Hepatocyte (in vitro differentiated cells): ENCODE results near the gene CCNQ. TPM values are rescaled to one million over a fixed set of nuclear protein-coding genes. Genes with fewer than 3 reads are reported as not detected.

Experiments used
- DNase-seq: peaks from one replicate; pipeline ENCODE4 v3.0.0-alpha.2; 2016; ENCODE audit warnings: low spot score
- H2AFZ ChIP-seq: fragments of 200-600 bp; sonication (generic); 2 replicates; pipeline ENCODE4 v1.6.0; 2016; ENCODE audit warnings: antibody characterized with exemption, mild to moderate bottlenecking
- H3K27ac ChIP-seq: fragments of 200-600 bp; sonication (generic); 2 replicates; pipeline ENCODE4 v1.5.1; 2016; ENCODE audit warnings: mild to moderate bottlenecking
- H3K27me3 ChIP-seq: fragments of 200-600 bp; sonication (generic); 2 replicates; pipeline ENCODE4 v1.6.1; 2016
- H3K36me3 ChIP-seq: fragments of 200-600 bp; sonication (generic); replicated peaks from 2 replicates; pipeline ENCODE4 v1.5.1; 2016; ENCODE audit warnings: low read depth; ENCODE audit not compliant: insufficient read depth
- H3K4me1 ChIP-seq: fragments of 200-600 bp; sonication (generic); 2 replicates; pipeline ENCODE4 v1.5.1; 2016; ENCODE audit warnings: mild to moderate bottlenecking, moderate library complexity; ENCODE audit not compliant: insufficient read depth
- H3K4me2 ChIP-seq: fragments of 200-600 bp; sonication (generic); 2 replicates; pipeline ENCODE4 v1.6.0; 2016
- H3K4me3 ChIP-seq: fragments of 200-600 bp; sonication (generic); 2 replicates; pipeline ENCODE4 v1.5.1; 2016; ENCODE audit warnings: mild to moderate bottlenecking
- H3K79me2 ChIP-seq: fragments of 200-600 bp; sonication (generic); 2 replicates; pipeline ENCODE4 v1.6.0; 2017; ENCODE audit warnings: mild to moderate bottlenecking
- H3K9me2 ChIP-seq: fragments of 200-600 bp; sonication (generic); replicated peaks from 2 replicates; pipeline ENCODE4 v1.6.0; 2017; ENCODE audit warnings: mild to moderate bottlenecking; ENCODE audit not compliant: insufficient read depth
- H3K9me3 ChIP-seq: fragments of 200-600 bp; sonication (generic); 2 replicates; pipeline ENCODE4 v1.5.1; 2016; ENCODE audit warnings: low read depth, mild to moderate bottlenecking
- H4K20me1 ChIP-seq: fragments of 200-600 bp; sonication (generic); 2 replicates; pipeline ENCODE4 v1.6.0; 2016; ENCODE audit warnings: mild to moderate bottlenecking; ENCODE audit not compliant: insufficient read depth, poor library complexity, severe bottlenecking
- EZH2 ChIP-seq: fragments of 200-600 bp; sonication (generic); IDR thresholded peaks from 2 replicates; pipeline ENCODE4 v1.6.1; 2016; ENCODE audit warnings: antibody characterized with exemption, mild to moderate bottlenecking, borderline replicate concordance
- EZH2phosphoT487 ChIP-seq: fragments of 200-600 bp; sonication (generic); IDR thresholded peaks from one replicate; pipeline ENCODE4 v1.6.1; 2018; ENCODE audit warnings: antibody characterized with exemption, mild to moderate bottlenecking, low read depth, moderate library complexity; ENCODE audit not compliant: unreplicated experiment, severe bottlenecking
- WGBS: methylation state at CpG from one replicate; pipeline ENCODE4 v1.1.6; 2016; ENCODE audit warnings: low lambda C conversion rate; ENCODE audit errors: missing lambda C conversion rate; 5-methylcytosine and 5-hydroxymethylcytosine counted together
- polyA plus RNA-seq: library from polyadenylated mRNA; unstranded; fragments of >200 nt; fragmentation: Nextera tagmentation; extraction: Ambion mirVana; gene quantifications from 2 replicates; pipeline ENCODE4 v1.2.1, GENCODE V29; 2016
- total RNA-seq: library from RNA; depleted of rRNA; stranded (reverse); fragments of >200 nt; gene quantifications from 2 replicates; pipeline ENCODE4 v1.2.3, GENCODE V29; 2014
- TF ChIP-seq, protein P1 (sequence below): fragments of 200-600 bp; sonication (generic); IDR thresholded peaks from 2 replicates; pipeline ENCODE4 v1.5.1; 2016; ENCODE audit warnings: antibody characterized with exemption, mild to moderate bottlenecking; ENCODE audit not compliant: poor library complexity

The CCNQ gene
- total and polyA plus RNA-seq, 2 experiments from 2014 or later: 26.7 to 28.3 TPM

DNA sequence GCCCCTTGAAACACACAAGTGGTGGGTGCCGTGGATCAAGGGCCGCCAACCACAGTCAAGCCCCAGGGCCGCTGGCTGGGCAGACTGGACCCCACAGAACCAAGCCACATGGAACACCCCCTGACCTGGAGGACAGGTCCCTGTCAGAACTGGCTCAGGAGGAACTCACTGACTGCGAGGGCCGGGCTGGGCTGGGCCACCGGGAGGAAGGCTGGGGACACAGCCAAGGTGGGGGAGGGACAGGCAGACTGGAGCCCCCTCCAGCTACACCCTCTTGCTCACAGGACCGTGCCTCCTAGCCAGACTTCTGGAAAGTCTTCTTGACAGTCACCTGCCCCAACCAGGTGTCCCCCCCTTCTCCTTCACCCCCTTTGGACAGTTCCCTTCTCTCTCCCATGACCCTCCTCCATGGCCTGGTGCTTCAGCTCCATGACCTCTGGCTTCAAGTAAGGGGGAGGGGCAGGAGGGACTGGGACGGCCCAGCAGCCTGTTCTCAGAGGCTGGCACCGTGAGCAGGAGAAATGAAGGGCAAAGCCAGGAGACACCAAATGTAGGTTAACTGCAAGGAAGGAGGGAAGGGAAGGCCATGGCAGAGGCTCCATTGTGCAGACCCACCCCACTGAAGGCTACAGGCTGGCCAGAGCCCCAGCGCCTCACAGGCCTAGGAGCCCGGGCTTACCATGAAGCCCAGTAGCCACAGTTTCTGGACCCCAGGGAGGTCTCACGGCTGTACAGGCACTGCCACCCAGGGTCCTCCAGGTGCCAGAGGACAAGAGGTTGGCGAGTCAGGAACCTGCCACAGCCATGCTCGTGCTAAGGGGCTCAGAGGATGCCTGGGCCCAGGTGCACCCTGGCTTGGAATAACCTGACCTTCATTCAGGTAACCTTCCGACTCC is 25.5 kb upstream of the CCNQ start:
- no peaks in the 10 kb centered on the region for H3K36me3 ChIP-seq
- no peak overlapping the region for H2AFZ ChIP-seq
- DNase-seq: no peak
- WGBS: 86% methylated on average over 14 of the region's 15 CpGs
- H3K27ac ChIP-seq: no peak overlapping the region
- no peak overlapping the region for H3K4me3 ChIP-seq
- no peaks in the 10 kb centered on the region for H3K79me2 ChIP-seq
- H3K27me3 ChIP-seq: no peaks in the 10 kb centered on the region
- H3K4me2 ChIP-seq: no peak overlapping the region
- H4K20me1 ChIP-seq: no peaks in the 10 kb centered on the region
- TF ChIP-seq EZH2 (no peak), EZH2phosphoT487 (no peak)
- TF ChIP-seq, protein P1, sequence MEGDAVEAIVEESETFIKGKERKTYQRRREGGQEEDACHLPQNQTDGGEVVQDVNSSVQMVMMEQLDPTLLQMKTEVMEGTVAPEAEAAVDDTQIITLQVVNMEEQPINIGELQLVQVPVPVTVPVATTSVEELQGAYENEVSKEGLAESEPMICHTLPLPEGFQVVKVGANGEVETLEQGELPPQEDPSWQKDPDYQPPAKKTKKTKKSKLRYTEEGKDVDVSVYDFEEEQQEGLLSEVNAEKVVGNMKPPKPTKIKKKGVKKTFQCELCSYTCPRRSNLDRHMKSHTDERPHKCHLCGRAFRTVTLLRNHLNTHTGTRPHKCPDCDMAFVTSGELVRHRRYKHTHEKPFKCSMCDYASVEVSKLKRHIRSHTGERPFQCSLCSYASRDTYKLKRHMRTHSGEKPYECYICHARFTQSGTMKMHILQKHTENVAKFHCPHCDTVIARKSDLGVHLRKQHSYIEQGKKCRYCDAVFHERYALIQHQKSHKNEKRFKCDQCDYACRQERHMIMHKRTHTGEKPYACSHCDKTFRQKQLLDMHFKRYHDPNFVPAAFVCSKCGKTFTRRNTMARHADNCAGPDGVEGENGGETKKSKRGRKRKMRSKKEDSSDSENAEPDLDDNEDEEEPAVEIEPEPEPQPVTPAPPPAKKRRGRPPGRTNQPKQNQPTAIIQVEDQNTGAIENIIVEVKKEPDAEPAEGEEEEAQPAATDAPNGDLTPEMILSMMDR: no peak
- H3K9me3 ChIP-seq: no peaks in the 10 kb centered on the region
- H3K9me2 ChIP-seq: no peaks in the 10 kb centered on the region
- H3K4me1 ChIP-seq: peaks cover 5% of the 10 kb centered on the region

DNA sequence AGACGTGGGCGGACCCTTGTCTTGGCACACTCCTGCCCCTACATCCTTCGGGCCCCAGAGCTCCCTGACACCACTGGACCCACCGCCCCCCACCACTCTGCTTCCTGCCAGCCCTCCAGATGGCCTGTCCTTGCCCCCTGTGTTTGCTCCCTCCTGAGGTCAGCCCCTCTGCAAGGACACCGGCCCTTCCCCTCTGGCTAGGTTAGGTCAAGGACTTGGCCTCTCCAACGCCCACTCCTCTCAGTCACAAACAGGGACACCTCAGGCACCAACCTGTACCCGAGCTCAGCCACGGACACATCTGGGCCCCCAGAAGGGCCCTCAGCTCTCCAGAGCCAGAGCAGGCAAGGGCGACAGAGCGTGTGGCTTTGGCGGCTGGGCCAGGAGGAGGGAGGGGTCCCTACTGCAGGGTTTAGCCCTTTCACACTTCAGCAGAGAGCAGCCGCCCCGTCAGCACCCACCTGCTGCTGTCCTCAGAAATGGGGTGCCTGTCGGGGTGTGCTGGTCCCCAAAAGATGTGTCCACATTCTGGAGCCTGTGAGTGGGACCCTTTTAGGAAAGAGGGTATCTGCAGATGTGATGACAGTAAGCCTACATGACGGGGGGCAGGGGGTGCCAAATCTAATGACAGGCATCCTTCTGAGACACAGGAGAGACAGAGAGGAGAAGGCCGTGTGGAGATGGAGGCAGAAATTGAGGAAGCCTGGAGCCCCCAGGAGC is 24.5 kb upstream of the CCNQ start:
- no peaks in the 10 kb centered on the region for H4K20me1 ChIP-seq
- WGBS: 73% methylated on average over 16 of the region's 16 CpGs
- H3K9me2 ChIP-seq: no peaks in the 10 kb centered on the region
- H3K4me1 ChIP-seq: peaks cover 5% of the 10 kb centered on the region
- no peak overlapping the region for H3K4me3 ChIP-seq
- H2AFZ ChIP-seq: no peak overlapping the region
- H3K4me2 ChIP-seq: no peak overlapping the region
- H3K27me3 ChIP-seq: no peaks in the 10 kb centered on the region
- no peaks in the 10 kb centered on the region for H3K36me3 ChIP-seq
- no peaks in the 10 kb centered on the region for H3K79me2 ChIP-seq
- peak overlapping the region; percentile 52 for H3K27ac ChIP-seq
- H3K9me3 ChIP-seq: no peaks in the 10 kb centered on the region
- DNase-seq: no peak
- no peak for TF ChIP-seq EZH2
- TF ChIP-seq, protein P1: no peak
- no peak for TF ChIP-seq EZH2phosphoT487

DNA sequence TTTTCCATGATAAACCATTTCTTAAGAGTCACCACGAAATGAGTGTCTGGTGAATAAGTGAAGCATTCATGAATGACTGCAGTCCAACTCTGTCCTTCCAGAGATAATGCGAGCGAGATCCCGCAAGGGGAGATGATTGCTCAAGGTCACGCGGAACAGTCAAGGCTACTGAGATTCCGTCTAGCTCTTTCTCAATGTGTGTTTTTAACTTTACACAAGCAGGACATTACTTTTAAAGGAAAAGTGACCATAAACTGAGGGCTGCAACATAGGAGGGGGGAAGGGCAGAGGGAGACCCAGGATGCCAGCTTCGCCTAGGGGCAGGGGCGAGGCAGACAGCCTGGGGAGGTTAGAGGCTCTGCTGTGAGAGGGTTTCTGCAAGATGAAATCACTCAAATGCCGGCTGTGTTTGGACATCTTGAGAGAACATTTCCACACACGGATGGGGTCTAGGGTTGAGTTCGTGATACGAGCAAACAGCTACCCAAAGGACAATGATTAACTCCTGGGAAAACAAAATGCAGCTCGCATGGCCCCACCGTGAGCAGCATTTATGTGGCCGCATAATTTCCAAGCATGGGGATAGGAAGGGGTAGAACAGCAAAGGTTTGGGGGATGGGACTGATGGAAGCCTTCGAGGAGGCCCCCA is 23.8 kb upstream of the CCNQ start:
- Histone ChIP-seq H3K27ac (peak overlapping the region; percentile 52), H3K4me1 (peaks cover 5% of the 10 kb centered on the region), H3K9me2 (no peaks in the 10 kb centered on the region), H2AFZ (no peak overlapping the region), H3K36me3 (no peaks in the 10 kb centered on the region), H4K20me1 (no peaks in the 10 kb centered on the region), H3K79me2 (no peaks in the 10 kb centered on the region), H3K4me3 (no peak overlapping the region), H3K9me3 (no peaks in the 10 kb centered on the region), H3K4me2 (peak overlapping the region; percentile 41), H3K27me3 (no peaks in the 10 kb centered on the region)
- no peak for DNase-seq
- TF ChIP-seq EZH2phosphoT487 (no peak), EZH2 (no peak)
- TF ChIP-seq, protein P1: no peak
- WGBS: 61% methylated on average over 17 of the region's 17 CpGs
